NCI-H774 (cell line): Measurements from ENCODE around the gene MYBPC2.
A peak's percentile ranks its signal among the peaks of the same experiment; 100 is the strongest.
"Not testable (repeated sequence)": the region's sequence is repeated elsewhere in the genome, so short reads cannot be mapped to it uniquely, and the experiment has no call there.

Experiments
- DNase-seq: peaks from one replicate; lab custom pipeline; 2025; lab: John Stamatoyannopoulos, UW

The MYBPC2 gene

DNA sequence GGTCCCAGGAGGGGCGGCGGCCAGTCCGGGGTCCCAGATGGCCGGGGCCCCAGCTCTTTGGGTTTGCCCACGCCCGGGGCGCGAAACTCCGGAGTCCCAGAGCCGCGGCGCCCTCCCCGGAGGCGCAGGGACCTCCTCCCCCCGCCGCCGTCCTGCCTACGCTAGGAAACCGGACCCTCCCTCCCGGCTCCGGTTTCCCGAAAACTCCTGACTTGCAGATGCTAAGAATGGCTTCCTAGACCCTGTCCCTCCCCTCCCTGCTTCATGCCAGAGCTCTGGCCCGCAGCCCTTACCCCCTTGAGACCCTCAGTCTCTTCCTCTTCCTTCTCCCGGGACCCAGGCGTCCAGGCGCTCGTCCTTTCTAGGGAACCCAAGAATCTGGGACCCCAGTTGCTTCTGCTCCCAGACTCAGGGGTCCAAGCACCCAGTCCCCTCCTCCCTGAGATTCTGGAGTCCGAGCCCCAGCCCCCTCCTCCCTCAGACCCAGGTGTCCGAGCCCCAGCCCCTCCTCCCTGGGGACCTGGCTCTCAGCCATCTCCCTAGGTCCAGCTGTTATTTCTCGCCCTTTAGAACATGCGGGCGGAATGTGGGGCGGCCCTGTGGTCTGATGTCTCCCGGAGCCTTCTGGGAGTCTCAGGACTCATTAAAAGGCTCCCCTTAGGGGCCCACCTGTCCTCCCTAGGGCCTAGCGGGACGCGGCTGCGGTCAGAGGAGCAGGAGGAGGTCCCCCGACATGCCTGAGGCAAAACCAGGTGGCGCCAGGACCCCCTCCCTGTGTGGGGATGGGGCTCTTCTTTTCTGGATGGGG, at the start of gene MYBPC2:
Gene MYBPC2, plus strand, starts transcription at position 672 of the 808 bp plus-strand sequence. Its CDS starts 62 bp downstream, at position 734.
- DNase-seq: no peak

DNA sequence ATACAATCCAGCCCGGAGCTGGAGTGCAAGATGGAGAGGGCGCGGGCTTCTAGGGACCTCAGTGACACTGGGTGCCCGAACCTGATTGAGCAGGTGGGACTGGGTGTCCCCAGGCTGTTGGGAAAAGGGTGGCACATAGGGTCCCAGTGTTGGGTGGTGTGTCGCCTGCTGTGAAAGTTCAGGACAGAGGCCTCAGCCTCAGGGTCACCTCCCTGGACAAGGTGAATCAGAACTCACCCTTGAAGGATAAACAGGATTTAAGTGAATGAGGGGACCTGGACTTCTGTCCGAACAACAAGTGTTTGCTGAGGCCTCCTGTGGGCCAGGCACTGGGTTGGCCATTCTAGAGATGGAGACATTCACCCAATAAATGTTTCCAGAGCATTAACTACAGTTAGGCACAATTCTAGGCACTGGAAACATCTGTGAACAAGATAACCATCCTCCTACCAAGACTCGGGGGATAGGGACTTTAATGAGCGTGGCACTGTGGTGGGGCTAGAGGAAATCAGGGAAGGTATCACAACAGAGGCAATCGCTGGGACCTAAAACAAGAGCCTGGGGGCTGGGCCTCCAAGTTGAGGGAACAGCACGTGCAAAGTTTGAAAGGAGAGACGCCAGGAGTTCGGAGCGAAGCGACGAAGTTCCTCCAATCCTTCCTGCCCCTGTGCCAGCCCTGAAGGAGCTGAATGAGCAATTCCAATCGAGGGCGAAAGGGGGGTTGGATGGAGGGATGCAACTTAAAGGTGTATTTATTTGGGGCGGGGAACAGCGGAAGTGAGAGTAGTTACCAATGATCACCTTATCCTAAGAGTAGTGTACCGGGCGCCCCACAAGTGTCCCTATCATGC, 49.5 kb upstream of the MYBPC2 start:
- no peak for DNase-seq

DNA sequence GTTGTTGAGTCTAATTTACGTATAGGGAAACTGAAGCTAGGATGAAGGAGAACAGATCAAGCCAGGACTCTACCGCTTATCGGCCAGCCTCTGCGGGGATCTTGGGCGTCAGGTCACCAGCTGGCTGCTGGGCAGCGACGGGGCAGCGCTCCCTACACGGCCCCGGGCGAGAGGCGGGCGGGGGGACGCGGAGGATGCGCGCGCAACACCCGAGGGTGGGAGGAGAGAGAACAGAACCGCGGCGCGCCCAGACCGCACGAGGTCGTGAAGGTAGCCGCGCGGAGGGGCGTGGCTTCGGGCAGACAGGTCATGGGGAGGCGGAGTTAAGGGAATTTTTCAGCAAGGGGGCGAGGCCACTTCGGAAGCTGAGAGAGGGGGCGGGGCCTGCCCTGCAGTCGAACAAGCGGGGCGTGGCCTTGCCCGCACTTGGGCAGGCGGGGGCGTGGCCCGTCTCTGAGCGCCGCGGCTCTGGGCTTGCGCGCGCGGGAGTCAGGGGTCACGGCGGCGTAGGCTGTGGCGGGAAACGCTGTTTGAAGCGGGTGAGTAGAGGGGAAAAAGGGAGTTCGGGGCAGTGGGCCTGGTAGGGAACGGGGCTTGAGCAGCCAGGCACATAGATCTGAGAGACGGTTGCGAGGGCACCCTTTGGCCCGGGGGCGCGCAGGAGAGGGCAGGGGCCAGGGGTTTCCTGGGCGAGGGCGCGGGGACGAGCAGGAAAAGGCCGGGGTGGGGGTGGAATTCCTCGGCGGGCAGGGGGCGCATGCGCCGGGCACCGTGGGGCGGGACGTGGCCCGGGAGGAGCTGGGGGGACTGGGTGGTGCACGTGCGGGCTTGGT, 48.6 kb upstream of the MYBPC2 start, which contains the start of gene POLD1:
Gene POLD1, plus strand, starts transcription at position 496 of the 833 bp plus-strand sequence. CDS start 14,505 bp downstream, outside the sequence.
- DNase-seq: peak; percentile 97

DNA sequence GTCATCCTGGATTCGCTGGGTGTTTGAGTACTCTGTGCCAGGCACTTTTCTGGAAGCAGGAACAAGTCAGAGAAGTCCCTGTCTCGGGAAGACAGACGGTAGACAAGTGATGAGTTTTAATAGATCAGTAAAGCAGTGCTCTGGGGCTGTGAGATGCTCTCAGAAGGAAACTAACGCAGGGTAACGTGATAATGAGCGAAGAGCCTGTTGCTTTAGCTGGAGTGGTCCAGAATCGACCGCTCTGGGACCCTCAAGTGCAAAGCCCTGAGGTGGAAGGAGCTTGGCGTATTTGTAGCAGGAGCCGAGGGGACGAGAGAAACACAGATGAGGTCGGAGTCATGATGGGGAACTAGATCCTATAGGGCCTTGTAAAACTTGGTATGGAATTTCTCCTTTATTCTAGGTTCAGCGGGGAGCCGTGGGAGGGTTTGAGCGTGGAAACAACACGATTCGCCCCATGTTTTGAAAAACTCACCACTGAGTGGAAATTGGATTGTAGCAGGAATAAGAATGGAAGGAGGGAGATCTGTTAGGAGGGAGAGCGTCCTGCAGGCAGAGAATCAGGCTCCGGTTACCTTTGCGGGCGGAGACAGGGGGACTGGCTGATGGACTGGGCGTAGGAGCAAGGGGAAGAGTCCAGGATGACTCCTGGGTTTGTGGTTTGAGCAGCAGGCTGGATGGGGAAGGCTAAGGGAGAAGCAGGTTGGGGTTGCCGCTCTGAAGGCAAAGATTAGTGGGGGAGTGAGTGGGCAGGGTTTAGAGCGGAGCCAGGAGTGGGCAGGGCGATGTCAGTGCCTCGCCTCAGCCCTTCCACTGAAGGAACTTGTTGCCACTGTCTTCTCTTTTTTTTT, 47.8 kb upstream of the MYBPC2 start:
- no peak for DNase-seq

DNA sequence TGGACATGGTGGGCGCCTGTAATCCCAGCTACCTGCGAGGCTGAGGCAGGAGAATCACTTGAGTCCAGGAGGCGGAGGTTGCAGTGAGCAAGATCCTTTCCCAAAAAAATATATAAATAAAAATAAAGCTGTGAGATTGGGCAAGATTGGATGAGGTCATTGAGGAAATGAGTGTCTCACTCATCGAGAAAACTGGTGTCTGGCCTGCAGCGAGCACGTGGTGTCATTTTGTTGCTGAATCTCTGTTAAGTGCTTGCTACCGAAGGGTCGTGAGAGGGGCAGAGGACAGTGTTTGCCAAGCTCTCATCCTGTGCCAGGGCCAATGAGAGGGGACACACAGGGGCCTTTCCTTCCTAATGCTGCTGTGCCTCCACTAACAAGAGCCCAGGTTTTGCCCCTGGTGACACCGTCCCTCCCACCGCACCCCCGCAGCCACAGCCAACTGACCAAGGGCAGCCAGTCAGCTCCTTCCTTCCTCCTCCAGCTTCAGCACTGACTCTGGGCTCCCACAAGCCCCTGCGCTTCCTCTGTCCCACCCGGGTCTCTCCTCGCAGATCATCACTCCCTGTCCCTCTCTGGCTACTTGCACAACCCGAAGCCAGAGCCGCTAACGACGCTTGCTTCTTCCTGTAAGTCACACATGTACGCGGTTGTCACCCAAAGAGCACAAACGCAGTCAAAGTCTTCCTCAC, 45.4 kb upstream of the MYBPC2 start:
- DNase-seq: no peak

DNA sequence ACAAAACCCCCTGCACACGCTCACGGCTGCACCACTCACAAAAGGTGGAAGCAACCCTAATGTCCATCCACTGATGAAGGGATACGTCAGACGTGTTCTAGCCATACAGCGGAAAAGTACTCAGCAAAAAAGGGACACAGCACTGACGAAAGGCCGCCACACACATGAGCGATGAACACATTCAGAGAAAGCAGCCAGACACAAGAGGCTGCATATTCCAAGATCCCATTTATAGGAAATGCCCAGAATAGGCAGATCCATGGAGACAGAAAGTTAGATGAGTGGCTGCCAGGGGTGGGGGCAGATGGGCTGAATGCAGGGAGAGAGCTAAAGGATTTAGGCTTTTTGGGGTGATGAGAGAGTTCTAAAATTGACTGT, 44.8 kb upstream of the MYBPC2 start:
- DNase-seq: no peak

DNA sequence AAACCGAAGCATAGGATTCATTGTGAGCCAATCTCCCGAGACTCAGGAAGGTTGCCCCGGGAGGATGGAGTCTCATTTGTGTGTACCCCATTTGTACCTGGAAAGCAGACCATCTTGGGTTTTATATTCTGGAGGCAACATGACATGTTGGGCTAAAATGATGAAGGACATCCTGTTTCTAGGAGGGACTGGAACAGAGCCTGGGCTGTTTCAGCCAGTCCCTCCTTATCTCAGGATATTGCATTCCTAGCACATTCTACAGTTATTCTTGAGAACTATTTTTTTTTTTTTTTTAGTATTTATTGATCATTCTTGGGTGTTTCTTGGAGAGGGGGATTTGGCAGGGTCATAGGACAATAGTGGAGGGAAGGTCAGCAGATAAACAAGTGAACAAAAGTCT, 42.4 kb upstream of the MYBPC2 start:
- not testable (repeated sequence) for DNase-seq

DNA sequence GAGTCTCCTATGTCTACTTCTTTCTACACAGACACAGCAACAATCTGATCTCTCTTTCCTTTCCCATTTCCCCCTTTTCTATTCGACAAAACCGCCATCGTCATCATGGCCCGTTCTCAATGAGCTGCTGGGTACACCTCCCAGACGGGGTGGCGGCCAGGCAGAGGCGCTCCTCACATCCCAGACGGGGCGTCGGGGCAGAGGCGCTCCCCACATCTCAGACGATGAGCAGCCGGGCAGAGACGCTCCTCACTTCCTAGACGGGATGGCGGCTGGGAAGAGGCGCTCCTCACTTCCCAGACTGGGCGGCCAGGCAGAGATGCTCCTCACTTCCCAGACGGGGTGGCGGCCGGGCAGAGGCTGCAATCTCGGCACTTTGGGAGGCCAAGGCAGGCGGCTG, 41.7 kb upstream of the MYBPC2 start:
- DNase-seq: not testable (repeated sequence)

DNA sequence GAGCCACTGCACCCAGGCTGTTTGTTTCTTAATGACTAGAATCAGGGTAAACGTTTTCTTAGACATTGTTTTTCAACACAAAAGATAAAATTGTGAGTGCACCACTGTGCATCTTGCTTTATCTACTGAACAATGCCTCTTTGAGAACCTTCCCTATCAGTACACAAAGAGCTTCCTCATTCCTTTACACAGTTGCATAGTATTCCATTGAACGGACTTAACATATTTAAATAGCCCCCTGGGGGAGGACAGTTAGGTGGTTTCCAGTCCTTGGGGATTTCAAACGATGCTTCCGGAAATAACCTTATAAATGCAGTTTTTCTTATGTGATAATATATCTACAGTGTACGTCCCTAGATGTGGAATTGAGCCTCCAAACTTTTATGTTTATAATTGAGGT, 39.9 kb upstream of the MYBPC2 start:
- DNase-seq: no peak

DNA sequence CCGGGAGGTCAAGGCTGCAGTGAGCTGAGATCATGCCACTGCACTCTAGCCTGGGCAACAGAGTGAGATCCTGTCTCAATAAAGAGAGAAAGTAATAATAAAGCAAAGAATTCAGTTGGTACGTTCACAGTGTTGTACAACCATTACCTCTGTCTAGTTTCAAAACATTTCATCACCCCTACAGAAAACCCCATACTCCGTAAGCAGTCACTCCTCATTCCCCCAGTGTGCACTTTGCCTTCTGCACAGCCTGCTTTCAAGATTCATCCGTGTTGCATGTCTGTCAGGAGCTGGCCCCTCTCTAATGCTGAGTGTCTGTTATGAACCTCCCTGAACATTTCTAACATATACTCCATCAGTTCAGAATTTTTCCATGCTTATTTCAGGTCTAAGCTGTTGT, 39.1 kb upstream of the MYBPC2 start:
- no peak for DNase-seq

DNA sequence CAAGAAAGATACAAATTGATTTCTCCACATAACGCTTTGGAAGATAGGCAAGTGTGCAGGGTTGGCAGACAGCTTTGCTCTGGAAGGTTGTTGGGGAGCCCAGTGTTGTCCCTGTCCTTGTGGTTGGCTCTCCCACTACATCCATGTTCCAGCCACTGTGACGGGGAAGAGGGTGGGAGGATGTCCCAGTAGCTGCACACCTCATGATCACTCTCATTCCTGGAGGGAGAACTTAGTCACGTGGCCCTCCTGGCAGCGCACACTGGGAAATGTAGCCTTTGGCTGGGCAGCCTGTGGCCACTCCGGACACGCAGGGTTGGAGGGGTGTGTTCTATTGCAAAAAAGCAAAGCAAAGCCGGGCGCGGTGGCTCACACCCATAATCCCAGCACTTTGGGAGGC, 38.7 kb upstream of the MYBPC2 start:
- no peak for DNase-seq

DNA sequence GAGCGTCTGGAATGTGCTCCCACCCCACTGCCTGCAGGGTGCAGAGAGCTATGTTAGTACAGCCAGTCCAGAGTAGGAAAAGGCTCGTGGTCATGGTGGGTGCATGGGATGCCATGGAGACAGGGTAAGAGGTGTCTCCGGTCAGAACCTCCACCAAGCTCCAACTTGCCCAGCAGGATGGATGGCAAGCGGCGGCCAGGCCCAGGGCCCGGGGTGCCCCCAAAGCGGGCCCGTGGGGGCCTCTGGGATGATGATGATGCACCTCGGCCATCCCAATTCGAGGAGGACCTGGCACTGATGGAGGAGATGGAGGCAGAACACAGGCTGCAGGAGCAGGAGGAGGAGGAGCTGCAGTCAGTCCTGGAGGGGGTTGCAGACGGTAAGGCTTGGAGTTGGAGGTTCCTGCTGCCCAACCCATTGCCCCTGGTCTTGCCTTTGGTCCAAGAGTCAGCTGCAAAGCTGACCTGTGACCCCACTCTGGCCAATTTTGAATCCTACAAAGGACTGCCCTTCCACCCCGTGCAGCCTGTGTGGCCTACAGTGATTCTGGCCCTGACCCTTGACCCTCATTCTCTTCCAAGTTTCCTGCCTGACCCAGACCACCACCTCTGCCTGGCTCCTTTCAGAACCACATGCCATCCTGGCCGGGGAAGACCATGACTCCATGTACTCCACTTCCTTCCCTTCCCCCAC, 33.9 kb upstream of the MYBPC2 start:
- DNase-seq: no peak

DNA sequence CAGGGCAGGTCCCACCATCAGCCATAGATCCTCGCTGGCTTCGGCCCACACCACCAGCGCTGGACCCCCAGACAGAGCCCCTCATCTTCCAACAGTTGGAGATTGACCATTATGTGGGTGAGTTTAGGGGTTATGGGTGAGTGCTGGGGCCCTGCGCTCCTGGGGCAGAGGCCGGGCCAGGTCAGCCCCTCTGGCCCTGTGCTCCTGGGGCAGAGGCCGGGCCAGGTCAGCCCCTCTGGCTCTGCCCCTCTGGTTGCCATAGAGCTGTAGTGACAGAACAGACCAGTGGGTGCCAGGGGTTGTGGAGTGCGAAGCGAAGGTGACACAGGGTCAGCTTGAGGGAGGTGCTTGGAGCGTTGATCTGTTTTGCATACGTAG, 33.3 kb upstream of the MYBPC2 start:
- no peak for DNase-seq

DNA sequence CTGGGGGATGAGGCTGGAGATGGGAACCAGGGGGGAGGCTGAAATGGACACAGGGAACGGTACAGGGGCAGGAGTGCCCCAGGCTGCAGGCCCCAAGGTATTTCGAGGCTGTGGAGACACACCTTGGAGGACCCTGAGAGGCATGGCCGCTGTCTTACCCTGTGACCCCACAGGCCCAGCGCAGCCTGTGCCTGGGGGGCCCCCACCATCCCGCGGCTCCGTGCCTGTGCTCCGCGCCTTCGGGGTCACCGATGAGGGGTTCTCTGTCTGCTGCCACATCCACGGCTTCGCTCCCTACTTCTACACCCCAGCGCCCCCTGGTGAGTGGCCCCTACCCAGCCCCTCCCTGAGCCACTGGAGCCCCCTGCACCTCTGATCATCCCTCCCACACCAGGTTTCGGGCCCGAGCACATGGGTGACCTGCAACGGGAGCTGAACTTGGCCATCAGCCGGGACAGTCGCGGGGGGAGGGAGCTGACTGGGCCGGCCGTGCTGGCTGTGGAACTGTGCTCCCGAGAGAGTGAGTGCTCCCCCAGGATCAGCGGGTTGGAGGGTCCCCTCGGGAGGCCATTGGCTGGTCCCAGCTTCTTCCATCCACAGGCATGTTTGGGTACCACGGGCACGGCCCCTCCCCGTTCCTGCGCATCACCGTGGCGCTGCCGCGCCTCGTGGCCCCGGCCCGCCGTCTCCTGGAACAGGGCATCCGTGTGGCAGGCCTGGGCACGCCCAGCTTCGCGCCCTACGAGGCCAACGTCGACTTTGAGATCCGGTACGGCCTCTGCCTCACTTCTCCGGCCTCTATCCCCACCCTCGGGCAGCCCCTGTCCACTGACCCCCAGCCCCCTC, 30.9 kb upstream of the MYBPC2 start:
- no peak for DNase-seq

DNA sequence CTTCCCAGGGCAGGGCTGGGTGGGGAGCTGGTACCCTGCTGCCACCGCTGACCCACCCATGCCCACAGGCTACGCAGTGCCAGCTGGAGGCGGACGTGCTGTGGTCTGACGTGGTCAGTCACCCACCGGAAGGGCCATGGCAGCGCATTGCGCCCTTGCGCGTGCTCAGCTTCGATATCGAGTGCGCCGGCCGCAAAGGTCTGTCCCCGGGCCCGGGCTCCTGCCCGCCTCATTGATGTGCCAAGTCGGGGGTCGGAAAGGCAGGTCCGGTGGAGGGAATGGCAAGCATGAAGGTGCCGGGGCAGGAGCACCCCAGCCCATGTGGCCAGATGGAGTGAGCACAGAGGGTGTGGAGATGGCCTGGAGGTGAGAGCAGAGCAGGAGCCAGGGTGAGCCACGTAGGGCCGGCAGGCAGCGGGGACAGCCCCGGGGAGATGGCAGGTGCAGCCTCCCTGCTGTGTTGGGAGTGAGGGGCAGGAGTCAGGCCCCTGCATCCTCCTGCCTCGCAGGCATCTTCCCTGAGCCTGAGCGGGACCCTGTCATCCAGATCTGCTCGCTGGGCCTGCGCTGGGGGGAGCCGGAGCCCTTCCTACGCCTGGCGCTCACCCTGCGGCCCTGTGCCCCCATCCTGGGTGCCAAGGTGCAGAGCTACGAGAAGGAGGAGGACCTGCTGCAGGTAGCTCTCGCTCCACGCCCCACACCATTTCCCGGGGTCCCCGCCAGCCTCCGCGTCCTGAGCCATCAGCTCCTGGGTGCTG, 30.0 kb upstream of the MYBPC2 start:
- DNase-seq: no peak

DNA sequence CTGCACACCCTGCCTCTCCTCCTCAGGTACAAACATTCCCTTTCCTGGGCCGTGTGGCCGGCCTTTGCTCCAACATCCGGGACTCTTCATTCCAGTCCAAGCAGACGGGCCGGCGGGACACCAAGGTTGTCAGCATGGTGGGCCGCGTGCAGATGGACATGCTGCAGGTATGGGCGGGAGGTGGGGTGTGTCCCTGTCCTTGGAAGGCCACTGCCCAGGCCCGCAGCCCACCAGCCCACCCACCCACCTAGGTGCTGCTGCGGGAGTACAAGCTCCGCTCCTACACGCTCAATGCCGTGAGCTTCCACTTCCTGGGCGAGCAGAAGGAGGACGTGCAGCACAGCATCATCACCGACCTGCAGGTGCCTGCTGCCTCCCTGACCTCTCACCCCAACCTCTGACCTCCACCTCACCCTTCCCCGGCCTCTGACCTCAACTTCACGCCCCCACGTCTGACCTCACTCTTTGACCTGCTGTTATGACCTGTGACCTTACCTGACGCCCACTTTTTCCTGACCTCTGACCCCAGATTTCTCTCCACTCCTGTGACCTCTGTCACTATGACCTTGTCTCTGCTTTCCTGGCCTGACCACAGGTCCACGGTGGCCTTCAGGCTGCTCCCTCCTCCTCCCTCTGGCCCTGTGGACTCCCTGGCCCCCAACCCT, 26.4 kb upstream of the MYBPC2 start:
- DNase-seq: no peak

DNA sequence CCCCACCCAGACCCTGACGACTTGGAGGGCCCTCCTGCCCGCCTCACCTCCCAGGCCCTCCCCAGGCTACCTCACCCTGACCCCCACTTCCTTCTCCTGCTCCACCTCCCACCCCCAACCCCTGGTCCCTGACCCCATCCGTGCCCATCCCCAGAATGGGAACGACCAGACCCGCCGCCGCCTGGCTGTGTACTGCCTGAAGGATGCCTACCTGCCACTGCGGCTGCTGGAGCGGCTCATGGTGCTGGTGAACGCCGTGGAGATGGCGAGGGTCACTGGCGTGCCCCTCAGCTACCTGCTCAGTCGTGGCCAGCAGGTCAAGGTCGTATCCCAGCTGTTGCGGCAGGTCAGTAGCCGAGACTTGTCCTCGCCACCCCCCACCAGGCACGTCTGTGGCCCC, 25.9 kb upstream of the MYBPC2 start:
- DNase-seq: no peak

DNA sequence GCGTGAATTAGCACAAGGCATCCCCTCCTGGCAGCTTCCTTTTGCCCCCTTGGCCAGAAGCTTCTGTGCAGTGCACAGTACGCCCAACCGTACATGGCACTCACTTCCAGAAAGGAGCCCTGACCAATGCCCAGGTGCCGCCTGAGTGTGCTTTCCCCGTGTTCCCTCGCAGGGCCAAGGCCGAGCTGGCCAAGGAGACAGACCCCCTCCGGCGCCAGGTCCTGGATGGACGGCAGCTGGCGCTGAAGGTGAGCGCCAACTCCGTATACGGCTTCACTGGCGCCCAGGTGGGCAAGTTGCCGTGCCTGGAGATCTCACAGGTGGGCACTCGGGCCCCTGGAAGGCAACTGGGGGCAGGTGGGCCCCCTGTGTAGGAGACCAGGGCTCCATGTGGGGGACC, 23.3 kb upstream of the MYBPC2 start:
- DNase-seq: no peak
